Hypothalamus (tissue), 51 donors: ENCODE results near the gene RAB15.
"Not testable (repeated sequence)": the region's sequence is repeated elsewhere in the genome, so short reads cannot be mapped to it uniquely, and the experiment has no call there.

Experiments used
- DNase-seq, 51 donors: peaks; one replicate each; lab custom pipeline; 2025; lab: John Stamatoyannopoulos, UW

RAB15 gene

GRCh38 chr14:64915029-64915424 lies 57.1 kb downstream of the RAB15 start:
- DNase-seq, result no peak

- peak; percentile 56 to 99 (median 93) for DNase-seq
These were observed 57.7 kb downstream of the RAB15 start, which contains the start of gene CHURC1 for GRCh38 chr14:64914237-64915028. CHURC1 (plus strand) TSS chr14:64914455; CDS start chr14:64914496, 41 bp downstream.

GRCh38 chr14:64913477-64913876 lies 58.7 kb downstream of the RAB15 start:
- DNase-seq, result not testable (repeated sequence)

- no peak for DNase-seq
These were observed 59.9 kb downstream of the RAB15 start for GRCh38 chr14:64912261-64912660.

- DNase-seq, result no peak
These were observed 61.2 kb downstream of the RAB15 start for GRCh38 chr14:64910847-64911495.

GRCh38 chr14:64906022-64906421 lies 66.1 kb downstream of the RAB15 start:
- no peak for DNase-seq

GRCh38 chr14:64899958-64900357 lies 72.2 kb downstream of the RAB15 start:
- no peak for DNase-seq
